Activated T-cell treated with anti-CD3 and anti-CD28 coated beads, Interleukin-2, amount 50 U/mL, for 4 hours (primary cell): ENCODE measurements around the gene ZKSCAN1. TPM values are rescaled to one million over a fixed set of nuclear protein-coding genes. Genes with fewer than 3 reads are reported as not detected.

ENCODE experiments used
- ATAC-seq, 2 donors: fragments of 200-7000 bp; cut with Tn5 transposase; one replicate each; pipeline ENCODE4 v1.10.0; 2021
- DNase-seq: peaks from one replicate; pipeline ENCODE4 v3.0.0-alpha.2; 2020
- H3K27me3 Mint-ChIP-seq: one replicate; pipeline ENCODE4 v1.8.0; 2021; ENCODE audit warnings: low read depth, mixed read lengths
- H3K36me3 Mint-ChIP-seq: one replicate; pipeline ENCODE4 v1.8.0; 2022; ENCODE audit warnings: mixed read lengths; ENCODE audit not compliant: insufficient read depth
- H3K4me1 Mint-ChIP-seq: one replicate; pipeline ENCODE4 v1.8.0; 2021; ENCODE audit warnings: low read depth, mixed read lengths
- H3K4me3 Mint-ChIP-seq: one replicate; pipeline ENCODE4 v1.8.0; 2021; ENCODE audit warnings: mild to moderate bottlenecking, moderate library complexity, mixed read lengths
- H3K9me3 Mint-ChIP-seq: one replicate; pipeline ENCODE4 v1.8.0; 2021; ENCODE audit warnings: mixed read lengths
- total RNA-seq, 3 donors: library from RNA; stranded (reverse); gene quantifications; one replicate each; pipeline ENCODE4 v1.2.1, GENCODE V29; 2021

The ZKSCAN1 gene
- total RNA-seq, 3 donors from 2014 or later = 30.9 to 32.8 (median 32.3) TPM

DNA sequence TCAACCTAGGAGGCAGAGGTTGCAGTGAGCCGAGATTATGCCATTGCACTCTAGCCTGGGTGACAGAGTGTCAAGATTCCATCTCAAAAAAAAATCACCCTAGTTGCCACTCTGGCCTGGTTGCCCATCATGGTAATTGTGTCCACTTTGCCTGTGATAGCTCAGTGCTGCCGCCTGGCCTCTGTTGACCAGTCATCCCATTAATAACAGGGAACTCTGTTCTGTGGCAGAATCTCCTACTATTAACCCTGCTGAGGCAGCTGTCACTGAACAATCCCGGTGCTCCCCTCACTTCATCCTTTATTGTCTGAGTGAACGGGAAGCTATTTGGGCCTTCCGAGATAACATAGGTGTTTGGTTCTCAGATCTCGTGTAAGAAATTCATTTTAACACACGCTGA is 51.6 kb downstream of the ZKSCAN1 start:
- Mint-ChIP-seq H3K4me1 (no peaks in the 10 kb centered on the region), H3K4me3 (no peak overlapping the region), H3K27me3 (no peaks in the 10 kb centered on the region), H3K9me3 (peaks cover 8% of the 10 kb centered on the region), H3K36me3 (peaks cover 43% of the 10 kb centered on the region)
- no peak for DNase-seq
- ATAC-seq = no peak

DNA sequence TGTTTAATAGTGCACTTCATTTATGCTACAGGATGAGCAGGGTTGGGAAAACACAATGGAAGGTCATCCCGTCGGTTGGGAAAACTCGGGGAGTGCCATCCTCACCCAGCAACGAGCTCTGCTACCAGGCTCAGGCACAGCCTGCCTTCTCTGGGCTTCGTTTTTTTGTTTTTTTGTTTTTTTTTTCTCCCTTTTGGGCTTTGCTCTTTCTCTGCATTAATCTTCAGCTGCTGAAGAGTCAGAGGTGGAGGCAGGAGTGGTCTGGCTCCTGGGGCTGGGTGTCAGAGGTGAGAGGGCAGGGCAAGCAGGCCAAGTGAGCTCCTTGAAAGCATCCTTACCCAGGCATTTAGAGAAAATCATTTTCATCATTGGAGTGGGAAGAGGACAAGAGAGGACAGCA is 54.6 kb downstream of the ZKSCAN1 start:
- Mint-ChIP-seq H3K36me3 (peaks cover 51% of the 10 kb centered on the region), H3K9me3 (peaks cover 14% of the 10 kb centered on the region), H3K27me3 (no peaks in the 10 kb centered on the region), H3K4me1 (no peaks in the 10 kb centered on the region), H3K4me3 (no peak overlapping the region)
- DNase-seq (no peak), ATAC-seq (no peak)

DNA sequence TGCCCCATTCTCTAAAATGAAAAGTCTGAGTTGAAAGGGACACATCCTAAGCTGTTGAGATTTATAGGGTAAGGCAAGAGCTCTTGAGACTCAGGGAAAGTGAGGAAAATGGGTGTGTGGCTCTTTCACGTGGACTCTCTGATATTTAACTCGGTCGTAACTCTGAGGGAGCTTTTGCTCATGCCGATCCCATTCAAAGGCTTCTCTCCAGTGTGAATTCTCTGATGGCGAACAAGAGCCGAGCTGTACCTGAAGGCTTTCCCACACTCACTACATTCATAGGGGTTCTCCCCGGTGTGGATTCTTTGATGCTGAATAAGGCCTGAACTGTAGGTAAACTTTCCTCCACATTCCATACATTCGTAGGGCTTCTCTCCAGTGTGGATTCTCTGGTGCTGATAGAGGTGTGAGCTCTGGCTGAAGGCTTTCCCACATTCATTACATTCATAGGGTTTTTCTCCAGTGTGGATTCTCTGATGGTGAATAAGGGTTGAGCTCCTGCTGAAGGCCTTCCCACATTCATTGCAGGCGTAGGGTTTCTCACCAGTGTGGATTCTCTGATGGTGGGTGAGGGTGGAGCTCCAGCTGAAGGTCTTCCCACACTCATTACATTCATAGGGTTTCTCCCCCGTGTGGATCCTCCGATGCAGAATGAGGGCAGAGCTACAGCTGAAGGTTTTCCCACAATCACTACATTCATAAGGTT is 55.8 kb downstream of the ZKSCAN1 start:
- Mint-ChIP-seq H3K4me3 (no peak overlapping the region), H3K4me1 (no peaks in the 10 kb centered on the region), H3K27me3 (no peaks in the 10 kb centered on the region), H3K9me3 (peaks cover 14% of the 10 kb centered on the region), H3K36me3 (peaks cover 62% of the 10 kb centered on the region)
- DNase-seq (no peak), ATAC-seq (no peak)

DNA sequence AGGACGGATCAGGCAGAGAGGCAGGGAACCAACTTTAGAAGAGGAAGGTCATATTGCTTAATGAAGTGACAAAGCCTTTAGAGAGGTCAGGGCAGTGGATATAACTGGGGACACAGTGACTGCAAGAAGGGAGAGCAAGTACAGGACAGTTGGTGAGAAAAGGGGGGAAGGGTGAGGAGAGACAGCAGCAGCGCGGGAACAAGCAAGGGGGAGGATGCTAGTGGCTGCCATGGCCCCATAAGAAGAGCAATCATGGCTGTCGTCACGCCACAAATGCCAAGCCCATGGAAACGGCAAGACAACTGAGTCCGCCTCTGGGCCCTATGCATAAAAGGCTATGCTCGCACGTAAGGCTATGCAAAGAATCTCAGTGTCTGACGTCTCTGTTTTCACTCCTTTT is 57.1 kb downstream of the ZKSCAN1 start:
- H3K27me3 Mint-ChIP-seq = no peaks in the 10 kb centered on the region
- H3K9me3 Mint-ChIP-seq = peaks cover 14% of the 10 kb centered on the region
- DNase-seq (no peak), ATAC-seq (no peak)
- H3K4me3 Mint-ChIP-seq = no peak overlapping the region
- peaks cover 71% of the 10 kb centered on the region for H3K36me3 Mint-ChIP-seq
- H3K4me1 Mint-ChIP-seq = no peaks in the 10 kb centered on the region

GRCh38 chr7:100074841-100075240 is 59.4 kb downstream of the ZKSCAN1 start:
- H3K4me1 Mint-ChIP-seq = peaks cover 8% of the 10 kb centered on the region
- no peak overlapping the region for H3K4me3 Mint-ChIP-seq
- DNase-seq (no peak), ATAC-seq (no peak)
- H3K36me3 Mint-ChIP-seq = peaks cover 72% of the 10 kb centered on the region
- peaks cover 14% of the 10 kb centered on the region for H3K9me3 Mint-ChIP-seq
- no peaks in the 10 kb centered on the region for H3K27me3 Mint-ChIP-seq

- no peaks in the 10 kb centered on the region for H3K27me3 Mint-ChIP-seq
- peaks cover 12% of the 10 kb centered on the region for H3K4me1 Mint-ChIP-seq
- H3K4me3 Mint-ChIP-seq = no peak overlapping the region
- H3K9me3 Mint-ChIP-seq = peaks cover 14% of the 10 kb centered on the region
- ATAC-seq (no peak), DNase-seq (no peak)
- H3K36me3 Mint-ChIP-seq = peaks cover 67% of the 10 kb centered on the region
Observed at GRCh38 chr7:100075418-100075817, 60.0 kb downstream of the ZKSCAN1 start.

- Mint-ChIP-seq H3K4me3 (no peak overlapping the region), H3K9me3 (peaks cover 4% of the 10 kb centered on the region), H3K36me3 (peaks cover 51% of the 10 kb centered on the region), H3K4me1 (peaks cover 19% of the 10 kb centered on the region), H3K27me3 (no peaks in the 10 kb centered on the region)
- DNase-seq (no peak), ATAC-seq (no peak)
Observed at GRCh38 chr7:100077205-100077604, 61.8 kb downstream of the ZKSCAN1 start.

GRCh38 chr7:100079024-100079560 is 63.7 kb downstream of the ZKSCAN1 start:
- Mint-ChIP-seq H3K9me3 (no peaks in the 10 kb centered on the region), H3K4me3 (peak overlapping the region; percentile 24), H3K27me3 (no peaks in the 10 kb centered on the region), H3K36me3 (peaks cover 38% of the 10 kb centered on the region), H3K4me1 (peaks cover 26% of the 10 kb centered on the region)
- DNase-seq = no peak
- no peak for ATAC-seq

GRCh38 chr7:100080907-100081534 is 65.6 kb downstream of the ZKSCAN1 start:
- H3K4me1 Mint-ChIP-seq = peaks cover 26% of the 10 kb centered on the region

DNA sequence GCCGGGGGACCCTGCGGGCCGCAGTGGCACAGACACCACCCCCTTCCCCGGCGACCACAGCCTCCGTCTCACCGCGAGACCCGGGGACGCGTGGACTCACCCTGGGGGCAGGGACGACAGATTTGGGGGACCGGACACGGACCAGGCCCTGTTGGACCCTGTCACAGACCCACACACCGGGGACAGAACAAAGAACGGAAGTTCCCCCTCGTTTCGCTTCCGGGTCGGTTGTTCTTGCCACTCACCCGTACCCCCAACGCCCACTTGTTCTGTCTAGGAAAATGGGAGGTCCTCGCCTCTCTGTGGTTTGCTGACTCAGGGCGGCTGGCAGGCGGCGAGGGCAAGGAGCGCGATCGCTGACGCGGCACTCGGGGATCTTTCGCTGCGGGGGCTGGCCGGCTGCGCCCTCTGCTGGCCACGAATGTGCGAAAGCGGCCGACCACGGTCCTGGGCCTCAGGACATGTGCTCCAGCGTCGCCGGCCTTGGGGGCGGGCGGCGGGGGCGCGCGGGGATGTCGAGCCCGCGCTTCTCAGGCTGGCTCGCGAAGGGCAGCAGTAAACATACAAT is 66.2 kb downstream of the ZKSCAN1 start, which contains the start of gene ZNF3:
ZNF3 (minus strand) TSS at position 189 of the 568 bp plus-strand sequence. CDS start 4,366 bp downstream, outside the sequence.
- no peaks in the 10 kb centered on the region for H3K27me3 Mint-ChIP-seq
- DNase-seq (peak; percentile 96), ATAC-seq (peak; percentile 87 to 89)
- H3K36me3 Mint-ChIP-seq = peaks cover 15% of the 10 kb centered on the region
- H3K4me3 Mint-ChIP-seq = peak within 1 kb of the TSS; percentile 92
- H3K4me1 Mint-ChIP-seq = peaks cover 26% of the 10 kb centered on the region
- H3K9me3 Mint-ChIP-seq = no peaks in the 10 kb centered on the region

More at GRCh38 chr7:100080907-100081534, 65.6 kb downstream of the ZKSCAN1 start:
- H3K9me3 Mint-ChIP-seq = no peaks in the 10 kb centered on the region
- ATAC-seq (peak; percentile 1 to 36), DNase-seq (no peak)
- H3K4me3 Mint-ChIP-seq = peak overlapping the region; percentile 92
- no peaks in the 10 kb centered on the region for H3K27me3 Mint-ChIP-seq
- H3K36me3 Mint-ChIP-seq = peaks cover 21% of the 10 kb centered on the region

DNA sequence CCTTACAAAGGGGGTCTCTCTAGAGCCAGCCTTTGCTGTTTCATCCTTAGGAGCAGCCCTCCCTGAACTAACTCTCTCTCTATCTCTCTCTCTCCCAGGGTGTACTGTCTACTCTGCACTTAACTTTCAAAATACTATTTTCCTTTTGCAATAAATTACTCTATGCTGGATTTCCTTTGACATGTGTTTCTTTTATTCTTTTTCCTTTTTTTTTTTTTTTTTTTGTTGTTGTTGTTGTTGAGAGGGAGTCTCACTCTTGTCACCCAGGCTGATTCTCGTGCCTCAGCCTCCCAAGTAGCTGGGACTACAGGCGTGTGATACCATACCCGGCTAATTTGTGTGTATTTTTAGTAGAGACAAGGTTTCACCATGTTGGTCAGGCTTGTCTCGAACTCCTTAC is 67.6 kb downstream of the ZKSCAN1 start:
- Mint-ChIP-seq H3K9me3 (no peaks in the 10 kb centered on the region), H3K4me1 (peaks cover 29% of the 10 kb centered on the region), H3K36me3 (peaks cover 11% of the 10 kb centered on the region), H3K27me3 (no peaks in the 10 kb centered on the region), H3K4me3 (peak overlapping the region; percentile 92)
- ATAC-seq (no peak), DNase-seq (no peak)

DNA sequence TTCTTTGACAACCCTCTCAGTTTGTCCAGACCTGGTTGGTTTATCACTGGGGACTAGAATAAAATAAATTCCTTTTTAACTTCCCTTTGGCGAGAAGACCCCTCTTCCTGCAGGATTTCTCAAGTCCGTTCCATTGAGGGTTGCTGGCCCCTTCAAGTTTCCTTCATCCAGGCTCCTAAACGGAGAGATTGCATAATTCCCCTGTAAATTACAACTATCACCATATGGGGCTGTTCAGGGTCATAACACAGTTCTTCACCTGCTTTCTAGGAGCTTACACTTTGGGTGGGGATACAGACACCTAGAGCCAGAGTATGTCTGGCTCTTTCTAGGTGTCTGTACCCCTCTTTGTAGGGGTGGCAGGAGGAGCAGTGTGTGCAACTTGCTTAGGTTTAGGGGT is 70.1 kb downstream of the ZKSCAN1 start:
- H3K4me1 Mint-ChIP-seq = peaks cover 31% of the 10 kb centered on the region
- peaks cover 5% of the 10 kb centered on the region for H3K36me3 Mint-ChIP-seq
- no peaks in the 10 kb centered on the region for H3K27me3 Mint-ChIP-seq
- H3K9me3 Mint-ChIP-seq = no peaks in the 10 kb centered on the region
- H3K4me3 Mint-ChIP-seq = no peak overlapping the region
- no peak for ATAC-seq
- no peak for DNase-seq

DNA sequence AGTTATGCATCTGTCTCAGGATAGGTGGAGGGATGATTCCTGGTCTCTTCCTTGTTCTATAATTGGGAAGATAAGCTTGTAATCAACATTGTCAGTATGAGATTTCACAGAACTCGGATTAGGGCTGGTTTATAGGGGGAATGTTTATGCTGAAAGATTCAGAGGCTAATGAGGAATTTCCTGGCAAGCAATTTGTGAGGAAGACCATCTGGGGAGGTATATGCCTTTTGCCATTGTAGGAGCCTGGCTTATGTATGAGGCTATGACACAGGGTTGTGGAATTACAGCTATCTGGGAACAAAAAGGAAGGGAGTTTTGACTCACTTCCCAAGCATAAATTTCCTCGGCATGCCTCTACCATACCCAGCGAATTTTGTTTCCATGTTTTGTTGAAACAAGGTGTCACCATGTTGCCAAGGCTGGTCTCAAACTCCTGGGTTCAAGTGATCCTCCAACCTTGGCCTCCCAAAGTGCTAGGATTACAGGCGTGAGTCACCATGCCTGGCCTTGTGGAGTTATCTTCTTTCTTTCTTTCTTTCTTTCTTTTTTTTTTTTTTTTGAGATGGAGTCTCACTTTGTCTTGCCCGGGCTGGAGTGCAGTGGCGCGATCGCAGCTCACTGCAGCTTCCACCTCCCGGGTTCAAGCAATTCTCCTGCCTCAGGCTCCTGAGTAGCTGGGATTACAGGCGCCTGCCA is 71.8 kb downstream of the ZKSCAN1 start:
- DNase-seq (no peak), ATAC-seq (no peak)
- no peaks in the 10 kb centered on the region for H3K27me3 Mint-ChIP-seq
- no peaks in the 10 kb centered on the region for H3K9me3 Mint-ChIP-seq
- peaks cover 27% of the 10 kb centered on the region for H3K4me1 Mint-ChIP-seq
- peak overlapping the region; percentile 15 for H3K4me3 Mint-ChIP-seq
- H3K36me3 Mint-ChIP-seq = peaks cover 11% of the 10 kb centered on the region

- H3K9me3 Mint-ChIP-seq = no peaks in the 10 kb centered on the region
- DNase-seq (no peak), ATAC-seq (peak in 1 of 2 donors; percentile 1)
- H3K36me3 Mint-ChIP-seq = peaks cover 16% of the 10 kb centered on the region
- peaks cover 20% of the 10 kb centered on the region for H3K4me1 Mint-ChIP-seq
- H3K27me3 Mint-ChIP-seq = no peaks in the 10 kb centered on the region
- H3K4me3 Mint-ChIP-seq = peak overlapping the region; percentile 85
Observed at GRCh38 chr7:100088095-100088620, 72.8 kb downstream of the ZKSCAN1 start.
